K562 treated with DMSO at 1 percent for 48 hours (cell line): ENCODE data around the gene USP11. TPM values are rescaled to one million over a fixed set of nuclear protein-coding genes. Genes with fewer than 3 reads are reported as not detected.

ENCODE experiments used
- total RNA-seq: library from RNA; unstranded; fragments of 300-600 nt; gene quantifications from 2 replicates; pipeline ENCODE4 v1.2.3, GENCODE V29; 2022; ENCODE audit warnings: low replicate concordance; ENCODE audit errors: extremely low read depth

USP11 gene
- not detected in 2 replicates for total RNA-seq

DNA sequence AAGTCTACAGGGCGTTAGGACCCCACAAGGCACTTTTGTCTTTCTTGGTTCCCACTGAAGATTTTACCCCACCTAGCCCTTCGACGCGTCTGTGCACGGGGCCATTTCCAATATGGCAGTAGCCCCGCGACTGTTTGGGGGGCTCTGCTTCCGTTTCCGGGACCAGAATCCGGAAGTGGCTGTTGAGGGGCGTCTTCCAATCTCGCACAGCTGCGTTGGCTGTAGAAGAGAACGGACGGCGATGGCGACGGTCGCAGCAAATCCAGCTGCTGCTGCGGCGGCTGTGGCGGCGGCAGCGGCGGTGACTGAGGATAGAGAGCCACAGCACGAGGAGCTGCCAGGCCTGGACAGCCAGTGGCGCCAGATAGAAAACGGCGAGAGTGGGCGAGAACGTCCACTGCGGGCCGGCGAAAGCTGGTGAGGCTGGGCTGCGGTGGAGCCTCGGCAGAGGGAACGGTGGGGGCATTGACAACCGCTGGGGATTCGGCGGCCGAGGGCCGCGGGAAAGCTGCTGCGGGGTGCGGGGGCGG lies at the start of gene USP11:
Gene USP11 (plus strand): TSS at position 207 of the 530 bp plus-strand sequence. CDS start 35 bp downstream, at position 242.

DNA sequence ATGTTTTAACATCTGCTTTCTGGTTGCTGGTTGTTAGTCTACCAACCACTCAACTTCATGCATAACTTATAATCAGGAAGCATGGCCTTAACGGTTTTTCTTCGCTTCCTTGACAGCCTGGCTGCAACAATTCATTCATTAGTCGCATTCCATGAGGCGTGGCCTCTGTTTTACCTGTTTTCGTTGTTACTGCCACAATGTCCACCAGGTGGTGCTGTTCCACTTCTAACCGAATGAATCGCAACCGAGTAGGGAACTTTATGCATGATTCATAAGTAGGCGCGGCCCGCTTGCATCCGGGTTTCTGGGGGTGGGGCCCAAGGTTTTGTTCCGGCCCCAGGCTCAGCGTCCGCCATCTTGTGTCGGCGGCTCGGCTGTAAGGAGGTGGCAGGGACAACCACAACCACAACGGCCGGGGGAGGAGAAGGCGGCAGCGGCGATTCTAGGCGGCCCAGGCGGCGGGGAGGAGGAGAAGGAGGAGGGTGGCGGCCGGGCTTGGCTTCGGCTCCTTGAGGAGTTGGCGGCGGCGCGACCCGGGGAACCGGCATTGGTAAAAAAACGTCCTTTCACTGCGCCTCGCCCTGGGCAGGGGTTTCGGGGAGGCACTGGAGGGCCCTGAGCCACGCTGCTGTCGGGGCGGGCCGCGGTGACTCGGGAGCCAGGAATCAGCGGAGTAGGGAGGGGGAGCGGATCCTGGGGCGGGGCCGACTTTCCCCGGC lies 39.2 kb upstream of the USP11 start, which contains the start of gene UBA1:
Gene UBA1 (plus strand): TSS at position 355 of the 719 bp plus-strand sequence. CDS start 4,974 bp downstream, outside the sequence.

GRCh38 chrX:47218280-47218919 lies 14.4 kb upstream of the USP11 start, which contains the start of gene CDK16:
Gene CDK16 (plus strand): TSS chrX:47218681. CDS start chrX:47223558, 4,877 bp downstream.

Other genes starting within 250 kb of the USP11 start
- not detected in 2 replicates for gene RGN, start 154.6 kb upstream of the USP11 start, total RNA-seq
- not detected in 2 replicates for gene NDUFB11, start 88.3 kb upstream of the USP11 start, total RNA-seq
- gene RBM10, start 87.8 kb upstream of the USP11 start, total RNA-seq, result not detected in 2 replicates
- 274 TPM in 1 of 2 replicates, not detected in the other for gene UBA1, start 39.2 kb upstream of the USP11 start, total RNA-seq
- not detected in 2 replicates for gene CDK16, start 14.3 kb upstream of the USP11 start, total RNA-seq
- not detected in 2 replicates for gene ZNF157, start 137.6 kb downstream of the USP11 start, total RNA-seq